ENCODE measurements around the gene DSG2.
"Not testable (repeated sequence)": the region's sequence is repeated elsewhere in the genome, so short reads cannot be mapped to it uniquely, and the experiment has no call there.

Gene DSG2

GRCh38 chr18:31500051-31500688 lies 2.2 kb downstream of the DSG2 start:
- in situ Hi-C loops (cut with MboI; ENCODE audit: low sequenced_read_pairs): no loop called here

GRCh38 chr18:31503011-31503410 lies 5.0 kb downstream of the DSG2 start:
- in situ Hi-C loops (cut with MboI; ENCODE audit: low sequenced_read_pairs): no loop called here

- in situ Hi-C loops (cut with MboI; ENCODE audit: low sequenced_read_pairs): no loop called here
Observed at GRCh38 chr18:31504455-31505147, 6.6 kb downstream of the DSG2 start.

- in situ Hi-C loops (cut with MboI; ENCODE audit: low sequenced_read_pairs): no loop called here
Observed at GRCh38 chr18:31505156-31505555, 7.2 kb downstream of the DSG2 start.

- in situ Hi-C loops (cut with MboI; ENCODE audit: low sequenced_read_pairs): no loop called here
Observed at GRCh38 chr18:31506024-31506742, 8.2 kb downstream of the DSG2 start.

- in situ Hi-C loops (cut with MboI; ENCODE audit: low sequenced_read_pairs): not testable (repeated sequence)
Observed at GRCh38 chr18:31507124-31507523, 9.1 kb downstream of the DSG2 start.

- in situ Hi-C loops (cut with MboI; ENCODE audit: low sequenced_read_pairs): no loop called here
Observed at GRCh38 chr18:31508781-31509180, 10.8 kb downstream of the DSG2 start.

GRCh38 chr18:31509571-31509970 lies 11.6 kb downstream of the DSG2 start:
- in situ Hi-C loops (cut with MboI; ENCODE audit: low sequenced_read_pairs): no loop called here

GRCh38 chr18:31510319-31510718 lies 12.3 kb downstream of the DSG2 start:
- in situ Hi-C loops (cut with MboI; ENCODE audit: low sequenced_read_pairs): no loop called here

- in situ Hi-C loops (cut with MboI; ENCODE audit: low sequenced_read_pairs): no loop called here
Observed at GRCh38 chr18:31511098-31511497, 13.1 kb downstream of the DSG2 start.

- in situ Hi-C loops (cut with MboI; ENCODE audit: low sequenced_read_pairs): no loop called here
Observed at GRCh38 chr18:31512203-31512764, 14.3 kb downstream of the DSG2 start.

- in situ Hi-C loops (cut with MboI; ENCODE audit: low sequenced_read_pairs): no loop called here
Observed at GRCh38 chr18:31513189-31513935, 15.4 kb downstream of the DSG2 start.

- in situ Hi-C loops (cut with MboI; ENCODE audit: low sequenced_read_pairs): no loop called here
Observed at GRCh38 chr18:31516437-31516836, 18.5 kb downstream of the DSG2 start.

- in situ Hi-C loops (cut with MboI; ENCODE audit: low sequenced_read_pairs): no loop called here
Observed at GRCh38 chr18:31526374-31526773, 28.4 kb downstream of the DSG2 start.

- in situ Hi-C loops (cut with MboI; ENCODE audit: low sequenced_read_pairs): no loop called here
Observed at GRCh38 chr18:31533236-31533635, 35.3 kb downstream of the DSG2 start.

- in situ Hi-C loops (cut with MboI; ENCODE audit: low sequenced_read_pairs): no loop called here
Observed at GRCh38 chr18:31538837-31539236, 40.9 kb downstream of the DSG2 start.

GRCh38 chr18:31546476-31546875 lies 48.5 kb downstream of the DSG2 start:
- in situ Hi-C loops (cut with MboI; ENCODE audit: low sequenced_read_pairs): no loop called here

GRCh38 chr18:31548853-31549252 lies 50.9 kb downstream of the DSG2 start:
- in situ Hi-C loops (cut with MboI; ENCODE audit: low sequenced_read_pairs): no loop called here

GRCh38 chr18:31549416-31549815 lies 51.4 kb downstream of the DSG2 start:
- in situ Hi-C loops (cut with MboI; ENCODE audit: low sequenced_read_pairs): no loop called here

GRCh38 chr18:31551883-31552282 lies 53.9 kb downstream of the DSG2 start:
- in situ Hi-C loops (cut with MboI; ENCODE audit: low sequenced_read_pairs): loop anchor here (25.0 kb wide), 3 partner anchors 260 to 585 kb away; no protein-coding TSS in a partner anchor

GRCh38 chr18:31553800-31554199 lies 55.8 kb downstream of the DSG2 start:
- in situ Hi-C loops (cut with MboI; ENCODE audit: low sequenced_read_pairs): loop anchor here (25.0 kb wide), 3 partner anchors 259 to 584 kb away; no protein-coding TSS in a partner anchor
